OCI-LY7 (cell line): ENCODE measurements around the gene SPTB. TPM values are rescaled to one million over a fixed set of nuclear protein-coding genes. Genes with fewer than 3 reads are reported as not detected.

Experiments used
- BruUV-seq: library from RNA; stranded (reverse); fragments of 400-500 nt; replicated peaks from 2 replicates; lab custom pipeline; 2021; lab: Mats Ljungman, UMichigan
- CTCF ChIA-PET: fragments of 300-600 bp; sonication (Branson Sonifier 250); formaldehyde crosslinking; loops from one replicate; lab custom pipeline; 2022; ENCODE audit warnings: antibody characterized with exemption; ENCODE audit not compliant: unreplicated experiment; lab: Charles Lee
- POLR2A ChIA-PET: fragments of 300-600 bp; sonication (Branson Sonifier 250); formaldehyde crosslinking; loops from one replicate; lab custom pipeline; 2022; ENCODE audit warnings: antibody characterized with exemption; lab: Charles Lee
- DNase-seq: peaks from one replicate; pipeline ENCODE4 v3.0.0-alpha.2; 2015; ENCODE audit warnings: low spot score
- H2AFZ ChIP-seq: fragments of 200-600 bp; sonication (generic), shearing (Covaris generic); 2 replicates; pipeline ENCODE4 v1.6.1; 2014; ENCODE audit warnings: mild to moderate bottlenecking, antibody characterized with exemption, low read length, moderate library complexity
- H3K27ac ChIP-seq: fragments of 200-600 bp; sonication (generic); 2 replicates; pipeline ENCODE4 v1.5.1; 2014; ENCODE audit warnings: mixed run types, low read depth, mild to moderate bottlenecking, moderate library complexity, low read length, inconsistent platforms; ENCODE audit not compliant: poor library complexity, severe bottlenecking
- H3K36me3 ChIP-seq: fragments of 200-600 bp; sonication (generic); 2 replicates; pipeline ENCODE4 v1.6.1; 2014; ENCODE audit warnings: mild to moderate bottlenecking, antibody characterized with exemption, low read length, moderate library complexity, mixed read lengths; ENCODE audit not compliant: insufficient read depth
- H3K4me1 ChIP-seq: fragments of 200-600 bp; sonication (generic); 2 replicates; pipeline ENCODE4 v1.5.1; 2014; ENCODE audit warnings: mild to moderate bottlenecking, low read length; ENCODE audit not compliant: insufficient read depth, poor library complexity, severe bottlenecking
- H3K4me2 ChIP-seq: fragments of 200-600 bp; sonication (generic); 2 replicates; pipeline ENCODE4 v1.6.1; 2014; ENCODE audit warnings: mild to moderate bottlenecking, low read length
- H3K4me3 ChIP-seq: fragments of 200-600 bp; sonication (generic); 2 replicates; pipeline ENCODE4 v1.5.1; 2014; ENCODE audit warnings: mild to moderate bottlenecking, low read depth, low read length; ENCODE audit not compliant: poor library complexity, severe bottlenecking
- H3K79me2 ChIP-seq: fragments of 200-600 bp; sonication (generic); 2 replicates; pipeline ENCODE4 v1.6.1; 2016; ENCODE audit warnings: low read depth, mild to moderate bottlenecking, low read length, moderate library complexity, mixed read lengths; ENCODE audit not compliant: insufficient read depth
- H3K9me2 ChIP-seq: fragments of 200-600 bp; sonication (generic); 2 replicates; pipeline ENCODE4 v1.6.1; 2016; ENCODE audit warnings: mild to moderate bottlenecking, low read length, mixed read lengths; ENCODE audit not compliant: insufficient read depth
- H3K9me3 ChIP-seq: fragments of 200-600 bp; sonication (generic); 2 replicates; pipeline ENCODE4 v1.6.1; 2014; ENCODE audit warnings: mild to moderate bottlenecking, mixed run types, low read length, mixed read lengths
- H4K20me1 ChIP-seq: fragments of 200-600 bp; sonication (generic); 2 replicates; pipeline ENCODE4 v1.6.1; 2014; ENCODE audit warnings: mild to moderate bottlenecking, antibody characterized with exemption, low read length, moderate library complexity, mixed read lengths; ENCODE audit not compliant: insufficient read depth
- EZH2phosphoT487 ChIP-seq: fragments of 200-600 bp; sonication (generic); IDR thresholded peaks from 2 replicates; pipeline ENCODE4 v1.6.1; 2018; ENCODE audit warnings: low read depth, borderline replicate concordance, mild to moderate bottlenecking, mixed run types, antibody characterized with exemption, low read length, moderate library complexity, mixed read lengths
- intact Hi-C: fragments of 100-400 bp; cut with micrococcal nuclease; formaldehyde crosslinking; loops from one replicate; pipeline ENCODE4 v1.10.0; 2022; ENCODE audit not compliant: unreplicated experiment
- total RNA-seq, 2 experiments: library from RNA; depleted of rRNA in 1 of 2; stranded (reverse); fragments of >200 nt in 1 of 2; shearing (Covaris generic) in 1 of 2; gene quantifications; 2 replicates each; pipeline ENCODE4 v1.2.3, GENCODE V29; 2014 to 2022
- TF ChIP-seq, protein P1 (sequence below): fragments of 200-600 bp; sonication (generic); conservative IDR thresholded peaks from 2 replicates; pipeline ENCODE4 v1.5.1; 2014; ENCODE audit warnings: mild to moderate bottlenecking, antibody characterized with exemption, low read length, moderate library complexity, mixed read lengths

Gene SPTB
- total RNA-seq, 2 experiments from 2014 or later, result not detected

DNA sequence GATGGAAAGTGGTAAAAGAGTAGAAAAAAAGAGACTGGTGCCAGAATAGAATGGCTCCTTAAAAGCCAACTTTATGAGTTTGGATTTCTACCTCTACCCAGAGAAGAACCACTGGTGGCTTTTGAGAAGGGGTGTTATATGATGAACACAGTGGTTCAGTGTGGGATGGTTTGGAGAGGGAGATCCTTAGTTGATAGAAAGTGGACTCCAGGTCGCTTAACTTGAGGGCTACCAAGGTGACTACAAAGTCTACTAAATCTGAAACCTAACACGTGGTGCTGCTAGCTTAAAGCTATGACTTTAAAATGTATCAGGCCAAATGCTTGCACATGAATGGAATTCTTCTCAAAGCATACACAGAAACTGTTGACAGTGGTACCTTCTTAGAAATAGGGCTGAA is 8.4 kb downstream of the SPTB start:
- H3K4me2 ChIP-seq, result no peak overlapping the region
- no peaks in the 10 kb centered on the region for H3K36me3 ChIP-seq
- DNase-seq, result no peak
- no peaks in the 10 kb centered on the region for H3K79me2 ChIP-seq
- H3K9me3 ChIP-seq, result no peaks in the 10 kb centered on the region
- no peaks in the 10 kb centered on the region for H3K4me1 ChIP-seq
- no peaks in the 10 kb centered on the region for H4K20me1 ChIP-seq
- no peak for TF ChIP-seq EZH2phosphoT487
- TF ChIP-seq, protein P1, sequence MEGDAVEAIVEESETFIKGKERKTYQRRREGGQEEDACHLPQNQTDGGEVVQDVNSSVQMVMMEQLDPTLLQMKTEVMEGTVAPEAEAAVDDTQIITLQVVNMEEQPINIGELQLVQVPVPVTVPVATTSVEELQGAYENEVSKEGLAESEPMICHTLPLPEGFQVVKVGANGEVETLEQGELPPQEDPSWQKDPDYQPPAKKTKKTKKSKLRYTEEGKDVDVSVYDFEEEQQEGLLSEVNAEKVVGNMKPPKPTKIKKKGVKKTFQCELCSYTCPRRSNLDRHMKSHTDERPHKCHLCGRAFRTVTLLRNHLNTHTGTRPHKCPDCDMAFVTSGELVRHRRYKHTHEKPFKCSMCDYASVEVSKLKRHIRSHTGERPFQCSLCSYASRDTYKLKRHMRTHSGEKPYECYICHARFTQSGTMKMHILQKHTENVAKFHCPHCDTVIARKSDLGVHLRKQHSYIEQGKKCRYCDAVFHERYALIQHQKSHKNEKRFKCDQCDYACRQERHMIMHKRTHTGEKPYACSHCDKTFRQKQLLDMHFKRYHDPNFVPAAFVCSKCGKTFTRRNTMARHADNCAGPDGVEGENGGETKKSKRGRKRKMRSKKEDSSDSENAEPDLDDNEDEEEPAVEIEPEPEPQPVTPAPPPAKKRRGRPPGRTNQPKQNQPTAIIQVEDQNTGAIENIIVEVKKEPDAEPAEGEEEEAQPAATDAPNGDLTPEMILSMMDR, result no peak
- ChIA-PET CTCF (no interaction called here), POLR2A (interaction anchor here (0.8 kb wide), 1 partner anchor 41 kb away, joined by 5 read pairs; no protein-coding TSS in a partner anchor)
- intact Hi-C loops, result no loop called here
- H2AFZ ChIP-seq, result no peak overlapping the region
- no peaks in the 10 kb centered on the region for H3K9me2 ChIP-seq
- no peak overlapping the region for H3K27ac ChIP-seq
- H3K4me3 ChIP-seq, result no peak overlapping the region
- BruUV-seq, result no TSS peak

DNA sequence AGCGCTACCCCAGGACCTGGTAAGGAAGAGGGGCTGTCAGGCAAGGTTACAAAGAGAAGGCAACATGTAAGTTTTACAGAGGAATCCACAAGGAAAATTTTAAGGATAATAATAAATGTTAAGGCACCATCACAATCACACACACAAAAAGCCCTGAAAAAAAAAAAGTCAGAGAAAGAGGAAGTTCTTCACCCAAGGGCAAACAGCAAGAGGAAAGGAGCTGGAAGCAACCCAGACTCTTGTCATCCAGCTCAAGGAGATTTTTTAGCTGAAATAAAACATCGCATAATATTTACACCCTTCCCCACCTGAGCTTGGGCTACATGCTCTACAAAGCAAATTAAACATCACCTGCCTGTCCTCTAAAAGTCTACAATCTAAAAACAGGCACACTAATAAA is 9.5 kb downstream of the SPTB start:
- no peaks in the 10 kb centered on the region for H4K20me1 ChIP-seq
- H3K79me2 ChIP-seq, result no peaks in the 10 kb centered on the region
- no peak overlapping the region for H3K27ac ChIP-seq
- ChIA-PET CTCF (no interaction called here), POLR2A (interaction anchor here (0.7 to 1.0 kb wide), 2 partner anchors 12 to 46 kb away, joined by 4 read pairs; no protein-coding TSS in a partner anchor)
- no TSS peak for BruUV-seq
- H3K4me1 ChIP-seq, result no peaks in the 10 kb centered on the region
- no peak overlapping the region for H3K4me3 ChIP-seq
- no peak overlapping the region for H3K4me2 ChIP-seq
- H3K9me3 ChIP-seq, result no peaks in the 10 kb centered on the region
- no peaks in the 10 kb centered on the region for H3K36me3 ChIP-seq
- no peak for DNase-seq
- no peak overlapping the region for H2AFZ ChIP-seq
- TF ChIP-seq EZH2phosphoT487, result no peak
- TF ChIP-seq, protein P1, result no peak
- H3K9me2 ChIP-seq, result no peaks in the 10 kb centered on the region
- intact Hi-C loops, result no loop called here

DNA sequence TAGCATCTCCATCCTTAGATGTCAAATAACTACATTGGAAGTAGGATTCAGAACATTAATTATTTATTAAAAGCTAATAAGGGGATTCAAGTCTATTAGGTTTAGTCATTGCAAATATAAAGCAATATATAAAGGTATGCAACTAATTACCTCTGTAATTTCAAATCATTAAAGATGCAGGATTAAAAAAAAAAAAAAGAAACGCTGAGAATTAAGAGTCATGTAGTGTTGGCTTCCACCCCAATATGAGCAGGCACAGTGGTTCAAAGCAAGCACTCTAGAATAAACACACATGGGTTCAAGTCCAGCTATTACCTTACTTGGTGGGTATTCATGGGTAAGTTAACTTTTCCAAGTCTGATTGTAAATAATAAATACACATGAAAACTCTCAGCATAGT is 10.9 kb downstream of the SPTB start:
- no peaks in the 10 kb centered on the region for H3K4me1 ChIP-seq
- no peak overlapping the region for H3K4me3 ChIP-seq
- H4K20me1 ChIP-seq, result no peaks in the 10 kb centered on the region
- no peaks in the 10 kb centered on the region for H3K36me3 ChIP-seq
- H2AFZ ChIP-seq, result no peak overlapping the region
- no peaks in the 10 kb centered on the region for H3K79me2 ChIP-seq
- no peak overlapping the region for H3K27ac ChIP-seq
- no TSS peak for BruUV-seq
- H3K9me2 ChIP-seq, result no peaks in the 10 kb centered on the region
- intact Hi-C loops, result no loop called here
- DNase-seq, result no peak
- ChIA-PET POLR2A (interaction anchor here (1.0 to 1.5 kb wide), 2 partner anchors 14 to 18 kb away, joined by 3 to 4 read pairs; no protein-coding TSS in a partner anchor), CTCF (no interaction called here)
- no peak for TF ChIP-seq EZH2phosphoT487
- TF ChIP-seq, protein P1, result no peak
- no peak overlapping the region for H3K4me2 ChIP-seq
- no peaks in the 10 kb centered on the region for H3K9me3 ChIP-seq
